A673 (cell line): ENCODE results near the gene CIART. TPM values are rescaled to one million over a fixed set of nuclear protein-coding genes. Genes with fewer than 3 reads are reported as not detected.
A peak's percentile ranks its signal among the peaks of the same experiment; 100 is the strongest.
"Not testable (repeated sequence)": the region's sequence is repeated elsewhere in the genome, so short reads cannot be mapped to it uniquely, and the experiment has no call there.

Source experiments
- BruUV-seq: library from RNA; stranded (reverse); fragments of 400-500 nt; replicated peaks from 2 replicates; lab custom pipeline; 2021; lab: Mats Ljungman, UMichigan
- CTCF ChIA-PET: fragments of 300-600 bp; sonication (Branson Sonifier 250); formaldehyde crosslinking; loops from one replicate; lab custom pipeline; 2022; ENCODE audit warnings: antibody characterized with exemption; lab: Charles Lee
- POLR2A ChIA-PET: fragments of 300-600 bp; sonication (Branson Sonifier 250); formaldehyde crosslinking; loops from one replicate; lab custom pipeline; 2022; ENCODE audit warnings: antibody characterized with exemption; ENCODE audit not compliant: low non-redundant PET; lab: Charles Lee
- DNase-seq: peaks from one replicate; pipeline ENCODE4 v3.0.0-alpha.2; 2015; ENCODE audit warnings: low spot score
- H3K27ac ChIP-seq: fragments of 200-600 bp; sonication (generic); 2 replicates; pipeline ENCODE4 v1.5.1; 2016; ENCODE audit warnings: mixed run types, low read depth, mild to moderate bottlenecking, mixed read lengths, antibody characterized with exemption, low read length; ENCODE audit not compliant: poor library complexity, severe bottlenecking
- H3K27me3 ChIP-seq: fragments of 200-600 bp; sonication (generic); replicated peaks from 2 replicates; pipeline ENCODE4 v1.6.1; 2017; ENCODE audit warnings: mixed run types, low read depth, mild to moderate bottlenecking, mixed read lengths, antibody characterized with exemption, low read length; ENCODE audit not compliant: insufficient read depth, poor library complexity
- H3K36me3 ChIP-seq: fragments of 200-600 bp; sonication (generic); 2 replicates; pipeline ENCODE4 v1.6.1; 2016; ENCODE audit warnings: mixed run types, mild to moderate bottlenecking, mixed read lengths, antibody characterized with exemption, low read length; ENCODE audit not compliant: insufficient read depth, poor library complexity, severe bottlenecking
- H3K4me1 ChIP-seq: fragments of 200-600 bp; sonication (generic); 2 replicates; pipeline ENCODE4 v1.6.1; 2017; ENCODE audit warnings: mixed run types, mild to moderate bottlenecking, mixed read lengths, antibody characterized with exemption, low read length; ENCODE audit not compliant: insufficient read depth, poor library complexity, severe bottlenecking
- H3K4me3 ChIP-seq: fragments of 200-600 bp; sonication (generic); 2 replicates; pipeline ENCODE4 v1.5.1; 2016; ENCODE audit warnings: low read depth, mixed run types, mild to moderate bottlenecking, mixed read lengths, low read length; ENCODE audit not compliant: poor library complexity, severe bottlenecking
- H3K9me3 ChIP-seq: fragments of 200-600 bp; sonication (generic); 2 replicates; pipeline ENCODE4 v1.6.1; 2016; ENCODE audit warnings: mixed run types, low read depth, mild to moderate bottlenecking, mixed read lengths, antibody characterized with exemption, low read length; ENCODE audit not compliant: poor library complexity, severe bottlenecking
- CTCF ChIP-seq: fragments of 300-800, 200-600 bp; sonication (generic); conservative IDR thresholded peaks from 2 replicates; pipeline ENCODE4 v1.5.1; 2017; ENCODE audit warnings: low read depth, mild to moderate bottlenecking, antibody characterized with exemption, low read length, moderate library complexity, mixed read lengths
- EZH2 ChIP-seq: fragments of 200-600 bp; sonication (generic); IDR thresholded peaks from 2 replicates; pipeline ENCODE4 v1.6.1; 2017; ENCODE audit warnings: borderline replicate concordance, low read depth, mild to moderate bottlenecking, mixed read lengths, antibody characterized with exemption, low read length; ENCODE audit not compliant: poor library complexity, severe bottlenecking
- intact Hi-C: fragments of 100-400 bp; cut with micrococcal nuclease; formaldehyde crosslinking; loops from one replicate; pipeline ENCODE4 v1.10.0; 2022; ENCODE audit not compliant: unreplicated experiment
- total RNA-seq: library from RNA; stranded (reverse); gene quantifications from 2 replicates; pipeline ENCODE4 v1.2.3, GENCODE V29; 2021

Gene CIART
- total RNA-seq, 1 experiment from 2014 or later: 3.5 TPM

GRCh38 chr1:150235852-150236613, 46.3 kb upstream of the CIART start, which contains the start of gene ANP32E:
ANP32E (minus strand) TSS chr1:150236112; CDS start chr1:150235786, 326 bp downstream.
- Histone ChIP-seq H3K9me3 (no peaks in the 10 kb centered on the region), H3K27me3 (no peaks in the 10 kb centered on the region), H3K4me3 (peak within 1 kb of the TSS; percentile 77), H3K36me3 (peaks cover 8% of the 10 kb centered on the region), H3K27ac (peak within 1 kb of the TSS; percentile 95), H3K4me1 (peaks cover 7% of the 10 kb centered on the region)
- ChIA-PET POLR2A (no interaction called here), CTCF (no interaction called here)
- TF ChIP-seq EZH2: no peak
- TF ChIP-seq CTCF: no peak
- no TSS peak for BruUV-seq
- intact Hi-C loops: loop anchor here (2.0 kb wide), 1 partner anchor 15 kb away; no protein-coding TSS in a partner anchor
- DNase-seq: peak; percentile 100

- BruUV-seq: TSS peak; percentile 80
- Histone ChIP-seq H3K36me3 (peaks cover 2% of the 10 kb centered on the region), H3K27ac (peak overlapping the region; percentile 95), H3K4me1 (peaks cover 7% of the 10 kb centered on the region), H3K27me3 (no peaks in the 10 kb centered on the region), H3K4me3 (peak overlapping the region; percentile 77), H3K9me3 (no peaks in the 10 kb centered on the region)
- ChIA-PET POLR2A (no interaction called here), CTCF (interaction anchor here (0.6 kb wide), 1 partner anchor 19 kb away, joined by 3 read pairs; no protein-coding TSS in a partner anchor)
- intact Hi-C loops: no loop called here
- TF ChIP-seq CTCF (no peak), EZH2 (no peak)
- no peak for DNase-seq
These were observed 45.7 kb upstream of the CIART start for GRCh38 chr1:150236614-150237100.

GRCh38 chr1:150237176-150237575, 45.2 kb upstream of the CIART start:
- DNase-seq, H3K36me3 ChIP-seq, H3K9me3 ChIP-seq, H3K4me1 ChIP-seq, BruUV-seq, H3K27me3 ChIP-seq, intact Hi-C loops, H3K4me3 ChIP-seq, POLR2A ChIA-PET: not testable (repeated sequence)
- CTCF ChIA-PET: interaction anchor here (0.6 kb wide), 1 partner anchor 19 kb away, joined by 3 read pairs; no protein-coding TSS in a partner anchor
- H3K27ac ChIP-seq: peak overlapping the region; percentile 95
